ENCODE measurements around the gene CAPRIN2.

The CAPRIN2 gene

GRCh38 chr12:30698346-30698745 lies 56.4 kb downstream of the CAPRIN2 start:
- no peak for DNase-seq

GRCh38 chr12:30696943-30697342 lies 57.8 kb downstream of the CAPRIN2 start:
- DNase-seq: no peak

GRCh38 chr12:30696486-30696885 lies 58.3 kb downstream of the CAPRIN2 start:
- no peak for DNase-seq

- no peak for DNase-seq
Observed at GRCh38 chr12:30696103-30696408, 58.7 kb downstream of the CAPRIN2 start.

- DNase-seq: peak; percentile 95
Observed at GRCh38 chr12:30695199-30696102, 59.3 kb downstream of the CAPRIN2 start, which contains the start of gene IPO8. Gene IPO8 (minus strand): TSS chr12:30695869. CDS start chr12:30695647, 222 bp downstream.

GRCh38 chr12:30694412-30695198 lies 60.1 kb downstream of the CAPRIN2 start:
- peak; percentile 22 for DNase-seq

GRCh38 chr12:30692470-30692869 lies 62.3 kb downstream of the CAPRIN2 start:
- DNase-seq: peak; percentile 15

- peak; percentile 67 for DNase-seq
Observed at GRCh38 chr12:30691122-30691879, 63.5 kb downstream of the CAPRIN2 start.

- DNase-seq: no peak
Observed at GRCh38 chr12:30687265-30687986, 67.3 kb downstream of the CAPRIN2 start.

GRCh38 chr12:30679241-30679640 lies 75.5 kb downstream of the CAPRIN2 start:
- no peak for DNase-seq

- DNase-seq: no peak
Observed at GRCh38 chr12:30678221-30678620, 76.5 kb downstream of the CAPRIN2 start.

- DNase-seq: no peak
Observed at GRCh38 chr12:30661210-30661609, 93.5 kb downstream of the CAPRIN2 start.

Measured in fibroblast of skin of right biceps (primary cell).